H1 (cell line): ENCODE results near the gene NOB1. TPM values are rescaled to one million over a fixed set of nuclear protein-coding genes. Genes with fewer than 3 reads are reported as not detected.

Experiments used
- RBBP5 ChIP-seq: IDR thresholded peaks from 2 replicates; pipeline ENCODE4 v1.7.1; 2012; ENCODE audit warnings: low read depth, mild to moderate bottlenecking, inconsistent platforms, low read length, moderate library complexity, borderline replicate concordance
- polyA plus RNA-seq, 7 experiments: library from polyadenylated mRNA; depleted of rRNA in 3 of 7; stranded (reverse) in 5 of 7; unstranded in 2 of 7; fragments of >200 nt in 5 of 7; fragments of 200-250 nt in 2 of 7; gene quantifications; 1 replicate in 5 of 7; 2 replicates in 1 of 7; 4 replicates in 1 of 7; pipeline versions ENCODE4 v1.2.1 to v1.2.3, GENCODE V29; 2011 to 2013; ENCODE audit warnings: missing spikeins in 2 of 7, mixed read lengths in 2 of 7
- total RNA-seq: library from RNA; stranded (reverse); fragmentation: NEBNext Ultra II Directional; extraction: Animal tissue kit (Norgen Biotek cat#: 25700); gene quantifications from 2 replicates; pipeline ENCODE4 v1.2.1, GENCODE V29; 2021

Gene NOB1
- total and polyA plus RNA-seq, 2 of the 8 experiments (the other 6 are each of a cell fraction or from before 2014, with no cell fraction given) = 88.2 to 108 TPM

GRCh38 chr16:69748694-69749345 lies 5.9 kb downstream of the NOB1 start (continued):
- TF ChIP-seq RBBP5 = no peak
- TF ChIP-seq, all 59 proteins: peak for 0
